PC-3 (cell line): ENCODE data around the gene PLK1. TPM values are rescaled to one million over a fixed set of nuclear protein-coding genes. Genes with fewer than 3 reads are reported as not detected.

ENCODE experiments used
- ATAC-seq: fragments of 200-7000 bp; cut with Tn5 transposase; 2 replicates; pipeline ENCODE4 v1.9.1; 2020; ENCODE audit warnings: mild to moderate bottlenecking, moderate library complexity
- BruUV-seq: library from RNA; stranded (reverse); fragments of 400-500 nt; replicated peaks from 2 replicates; lab custom pipeline; 2021; lab: Mats Ljungman, UMichigan
- CTCF ChIA-PET: fragments of 300-600 bp; sonication (Branson Sonifier 250); formaldehyde crosslinking; loops from one replicate; lab custom pipeline; 2022; ENCODE audit warnings: antibody characterized with exemption; lab: Charles Lee
- POLR2A ChIA-PET: fragments of 300-600 bp; sonication (Branson Sonifier 250); formaldehyde crosslinking; loops from one replicate; lab custom pipeline; 2022; ENCODE audit warnings: antibody characterized with exemption; ENCODE audit not compliant: unreplicated experiment; lab: Charles Lee
- DNase-seq: peaks from one replicate; pipeline ENCODE4 v3.0.0-alpha.2; 2015
- H2AFZ ChIP-seq: fragments of 300-600 bp; sonication (generic); 2 replicates; pipeline ENCODE4 v1.6.0; 2016; ENCODE audit warnings: antibody characterized with exemption, low read length
- H3F3A ChIP-seq: fragments of 300-600 bp; sonication (generic); one replicate; pipeline ENCODE4 v1.6.0; 2017; ENCODE audit warnings: antibody characterized with exemption, low read length, control low read depth, mild to moderate bottlenecking; ENCODE audit not compliant: unreplicated experiment
- H3K27ac ChIP-seq: fragments of 300-600 bp; sonication (generic); 2 replicates; pipeline ENCODE4 v1.5.1; 2016; ENCODE audit warnings: mild to moderate bottlenecking, low read length
- H3K27me3 ChIP-seq: fragments of 300-600 bp; sonication (generic); 2 replicates; pipeline ENCODE4 v1.6.1; 2016; ENCODE audit warnings: low read length, mixed read lengths
- H3K36me3 ChIP-seq: fragments of 300-600 bp; sonication (generic); 2 replicates; pipeline ENCODE4 v1.6.1; 2016; ENCODE audit warnings: low read depth, mixed run types, low read length, mixed read lengths
- H3K4me1 ChIP-seq: fragments of 300-600 bp; sonication (generic); 2 replicates; pipeline ENCODE4 v1.5.1; 2016; ENCODE audit warnings: low read length; ENCODE audit not compliant: insufficient read depth
- H3K4me2 ChIP-seq: fragments of 300-600 bp; sonication (generic); 2 replicates; pipeline ENCODE4 v1.6.0; 2016; ENCODE audit warnings: low read length
- H3K4me3 ChIP-seq: fragments of 300-600 bp; sonication (generic); 2 replicates; pipeline ENCODE4 v1.5.1; 2016; ENCODE audit warnings: mild to moderate bottlenecking, low read length, mixed read lengths
- H3K79me2 ChIP-seq: fragments of 300-600 bp; sonication (generic); 2 replicates; pipeline ENCODE4 v1.6.1; 2017; ENCODE audit warnings: low read length, mixed read lengths
- H3K9ac ChIP-seq: fragments of 300-600 bp; sonication (generic); 2 replicates; pipeline ENCODE4 v1.6.0; 2016; ENCODE audit warnings: mild to moderate bottlenecking, low read length
- H3K9me2 ChIP-seq: fragments of 300-600 bp; sonication (generic); replicated peaks from 2 replicates; pipeline ENCODE4 v1.6.1; 2016; ENCODE audit warnings: mixed run types, low read length, mixed read lengths
- H3K9me3 ChIP-seq: fragments of 300-600 bp; sonication (generic); 2 replicates; pipeline ENCODE4 v1.6.1; 2016; ENCODE audit warnings: low read length, mixed read lengths
- H4K20me1 ChIP-seq: fragments of 300-600 bp; sonication (generic); 2 replicates; pipeline ENCODE4 v1.6.1; 2016; ENCODE audit warnings: low read length, mixed read lengths
- CTCF ChIP-seq: fragments of 300-600 bp; sonication (generic); conservative IDR thresholded peaks from 2 replicates; pipeline ENCODE4 v1.5.1; 2017; ENCODE audit warnings: antibody characterized with exemption, low read depth, mild to moderate bottlenecking, low read length
- EZH2 ChIP-seq: fragments of 300-600 bp; sonication (generic); IDR thresholded peaks from one replicate; pipeline ENCODE4 v1.6.1; 2017; ENCODE audit warnings: antibody characterized with exemption, mild to moderate bottlenecking, low read length; ENCODE audit not compliant: unreplicated experiment
- EZH2phosphoT487 ChIP-seq: fragments of 300-600 bp; sonication (generic); IDR thresholded peaks from 2 replicates; pipeline ENCODE4 v1.6.1; 2018; ENCODE audit warnings: mild to moderate bottlenecking, antibody characterized with exemption, low read length, borderline replicate concordance
- intact Hi-C: fragments of 100-400 bp; cut with micrococcal nuclease; formaldehyde crosslinking; loops from 2 replicates; pipeline ENCODE4 v1.9.0; 2023
- total RNA-seq: library from RNA; depleted of rRNA; stranded (reverse); fragments of >200 nt; gene quantifications from 2 replicates; pipeline ENCODE4 v1.2.3, GENCODE V29; 2014

The PLK1 gene
- total RNA-seq, 1 experiment from 2014 or later: 58.6 TPM

- no peaks in the 10 kb centered on the region for H3F3A ChIP-seq
- H3K36me3 ChIP-seq: no peaks in the 10 kb centered on the region
- H3K4me1 ChIP-seq: no peaks in the 10 kb centered on the region
- H3K79me2 ChIP-seq: no peaks in the 10 kb centered on the region
- H3K27ac ChIP-seq: no peak overlapping the region
- no peak for TF ChIP-seq CTCF
- no peak for TF ChIP-seq EZH2phosphoT487
- TF ChIP-seq EZH2: no peak
- H4K20me1 ChIP-seq: no peaks in the 10 kb centered on the region
- DNase-seq (no peak), ATAC-seq (no peak)
- ChIA-PET POLR2A (no interaction called here), CTCF (no interaction called here)
- intact Hi-C loops: no loop called here
- no peaks in the 10 kb centered on the region for H3K27me3 ChIP-seq
- no peak overlapping the region for H2AFZ ChIP-seq
- H3K4me3 ChIP-seq: no peak overlapping the region
- no peak overlapping the region for H3K9ac ChIP-seq
- no peak overlapping the region for H3K4me2 ChIP-seq
- H3K9me2 ChIP-seq: no peaks in the 10 kb centered on the region
- BruUV-seq: no TSS peak
- H3K9me3 ChIP-seq: no peaks in the 10 kb centered on the region
Observed at GRCh38 chr16:23709536-23709935, 30.8 kb downstream of the PLK1 start.

- POLR2A ChIA-PET: no interaction called here
- no peaks in the 10 kb centered on the region for H3K9me2 ChIP-seq
- DNase-seq: no peak
- H3F3A ChIP-seq: no peaks in the 10 kb centered on the region
- no peak for ATAC-seq
- no peaks in the 10 kb centered on the region for H3K79me2 ChIP-seq
- intact Hi-C loops: no loop called here
- H3K4me1 ChIP-seq: no peaks in the 10 kb centered on the region
- H3K9ac ChIP-seq: no peak overlapping the region
- H3K9me3 ChIP-seq: no peaks in the 10 kb centered on the region
- no peaks in the 10 kb centered on the region for H4K20me1 ChIP-seq
- TF ChIP-seq EZH2phosphoT487 (no peak), CTCF (no peak), EZH2 (no peak)
- CTCF ChIA-PET: no interaction called here
- BruUV-seq: no TSS peak
- H3K27me3 ChIP-seq: no peaks in the 10 kb centered on the region
- H3K36me3 ChIP-seq: no peaks in the 10 kb centered on the region
- H2AFZ ChIP-seq: no peak overlapping the region
- H3K4me3 ChIP-seq: no peak overlapping the region
- no peak overlapping the region for H3K27ac ChIP-seq
- H3K4me2 ChIP-seq: no peak overlapping the region
Observed at GRCh38 chr16:23710008-23710407, 31.3 kb downstream of the PLK1 start.

- Histone ChIP-seq H3K27ac (no peak overlapping the region), H3K4me1 (no peaks in the 10 kb centered on the region), H3K27me3 (no peaks in the 10 kb centered on the region), H3K36me3 (no peaks in the 10 kb centered on the region), H3F3A (no peaks in the 10 kb centered on the region), H3K79me2 (no peaks in the 10 kb centered on the region), H2AFZ (no peak overlapping the region), H3K4me2 (no peak overlapping the region), H3K9ac (no peak overlapping the region), H3K9me3 (no peaks in the 10 kb centered on the region), H3K9me2 (no peaks in the 10 kb centered on the region), H3K4me3 (no peak overlapping the region), H4K20me1 (no peaks in the 10 kb centered on the region)
- BruUV-seq: no TSS peak
- no peak for TF ChIP-seq EZH2
- TF ChIP-seq CTCF: no peak
- TF ChIP-seq EZH2phosphoT487: no peak
- intact Hi-C loops: no loop called here
- ChIA-PET POLR2A (no interaction called here), CTCF (no interaction called here)
- DNase-seq (no peak), ATAC-seq (no peak)
Observed at GRCh38 chr16:23710504-23710903, 31.8 kb downstream of the PLK1 start.
